Astrocyte of the cerebellum (primary cell): ENCODE data around the gene HAUS8.
"Not testable (repeated sequence)": the region's sequence is repeated elsewhere in the genome, so short reads cannot be mapped to it uniquely, and the experiment has no call there.

Experiments
- DNase-seq: peaks from one replicate; pipeline ENCODE4 v3.0.0-alpha.2; 2011; ENCODE audit warnings: low read depth
- H3K4me3 ChIP-seq: 2 replicates; pipeline ENCODE4 v1.5.1; 2011; ENCODE audit warnings: mild to moderate bottlenecking, low read depth, low read length, moderate library complexity
- CTCF ChIP-seq: IDR thresholded peaks from 2 replicates; pipeline ENCODE4 v1.5.1; 2012; ENCODE audit warnings: low read length, low read depth, moderate library complexity, mild to moderate bottlenecking; ENCODE audit errors: missing control alignments
- in situ Hi-C: cut with HindIII; loops from 2 replicates; pipeline ENCODE4 v1.10.0; 2017; ENCODE audit warnings: low sequenced_read_pairs

Gene HAUS8

GRCh38 chr19:17109300-17109699, 34.0 kb upstream of the HAUS8 start:
- no peak overlapping the region for H3K4me3 ChIP-seq
- TF ChIP-seq CTCF: no peak
- in situ Hi-C loops: no loop called here
- DNase-seq: no peak

DNA sequence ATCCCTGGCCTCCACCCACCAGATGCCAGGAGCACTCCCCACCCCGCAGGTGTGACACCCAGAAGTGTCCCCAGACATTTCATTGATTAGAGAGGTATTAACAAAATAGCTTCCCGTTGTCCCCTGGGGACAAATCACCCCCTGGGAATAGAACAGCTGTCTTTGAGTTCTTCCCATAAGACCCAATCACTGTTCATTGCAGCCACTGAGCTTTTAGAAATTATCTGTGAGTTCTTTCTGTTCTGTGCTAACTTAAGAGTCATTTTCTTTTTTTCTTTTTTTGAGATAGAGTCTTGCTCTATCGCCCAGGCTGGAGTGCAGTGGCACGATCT, 33.2 kb upstream of the HAUS8 start:
- in situ Hi-C loops: no loop called here
- no peak overlapping the region for H3K4me3 ChIP-seq
- DNase-seq: no peak
- TF ChIP-seq CTCF: no peak

- H3K4me3 ChIP-seq: no peak overlapping the region
- peak; percentile 89 for DNase-seq
- TF ChIP-seq CTCF: no peak
- in situ Hi-C loops: no loop called here
Measured at GRCh38 chr19:17107546-17108452, 32.5 kb upstream of the HAUS8 start.

DNA sequence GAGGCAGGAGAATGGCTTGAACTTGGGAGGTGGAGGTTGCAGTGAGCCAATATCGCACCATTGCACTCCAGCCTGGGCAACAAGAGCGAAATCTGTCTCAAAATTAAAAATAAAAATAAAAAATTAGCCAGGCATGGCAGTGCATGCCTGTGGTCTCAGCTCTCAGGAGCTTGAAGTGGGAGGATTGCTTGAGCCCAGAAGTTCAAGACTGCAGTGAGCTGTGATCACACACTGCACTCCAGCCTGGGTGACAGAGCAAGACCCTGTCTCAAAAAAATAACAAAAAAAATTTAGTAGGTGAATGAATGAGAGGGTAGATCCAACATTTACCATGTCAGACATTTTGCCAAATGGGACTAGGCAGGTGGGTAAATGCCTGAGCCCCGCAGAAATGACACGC, 31.7 kb upstream of the HAUS8 start:
- H3K4me3 ChIP-seq, in situ Hi-C loops, DNase-seq: not testable (repeated sequence)

GRCh38 chr19:17105556-17105955, 30.3 kb upstream of the HAUS8 start:
- no peak for DNase-seq

GRCh38 chr19:17104679-17105078, 29.4 kb upstream of the HAUS8 start:
- in situ Hi-C loops: no loop called here
- no peak for DNase-seq
- no peak for TF ChIP-seq CTCF
- no peak overlapping the region for H3K4me3 ChIP-seq

More at GRCh38 chr19:17105556-17105955, 30.3 kb upstream of the HAUS8 start:
- in situ Hi-C loops: no loop called here
- no peak for TF ChIP-seq CTCF
- H3K4me3 ChIP-seq: no peak overlapping the region

DNA sequence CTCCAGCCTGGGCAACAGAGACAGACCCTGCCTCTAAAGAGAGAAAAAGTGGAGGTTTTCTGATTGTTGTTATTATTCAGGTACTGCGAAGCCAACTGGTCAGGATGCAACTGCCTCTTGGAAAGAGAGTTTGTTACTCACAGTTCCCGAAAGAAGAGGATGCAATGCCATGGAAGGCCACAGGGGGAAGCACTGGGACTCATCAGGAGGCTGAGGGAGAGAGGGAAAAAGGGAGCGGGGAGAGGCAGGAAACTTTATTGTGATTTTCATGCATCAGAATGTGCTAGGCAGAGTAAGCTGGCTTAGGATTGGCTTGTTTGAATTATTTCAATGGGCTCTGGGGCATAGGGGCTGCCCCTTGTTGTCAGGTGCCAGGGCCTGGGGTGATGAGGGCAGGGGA, 27.9 kb upstream of the HAUS8 start:
- no peak for DNase-seq
- H3K4me3 ChIP-seq: no peak overlapping the region
- in situ Hi-C loops: no loop called here
- peak; percentile 75 for TF ChIP-seq CTCF
